Medulla oblongata (tissue), 1 donor: ENCODE data around the gene ZFAND2A.
"Not testable (repeated sequence)": the region's sequence is repeated elsewhere in the genome, so short reads cannot be mapped to it uniquely, and the experiment has no call there.

Source experiments
- DNase-seq: peaks from one replicate; pipeline ENCODE4 v3.0.0-alpha.2; 2015; ENCODE audit errors: extremely low spot score

ZFAND2A gene

GRCh38 chr7:1151653-1152425 lies 8.2 kb downstream of the ZFAND2A start:
- no peak for DNase-seq

- no peak for DNase-seq
These were observed 8.8 kb downstream of the ZFAND2A start for GRCh38 chr7:1151156-1151555.

GRCh38 chr7:1150400-1151002 lies 9.5 kb downstream of the ZFAND2A start:
- no peak for DNase-seq

- DNase-seq = no peak
These were observed 10.6 kb downstream of the ZFAND2A start for GRCh38 chr7:1149351-1149794.

GRCh38 chr7:1147873-1148272 lies 12.1 kb downstream of the ZFAND2A start:
- not testable (repeated sequence) for DNase-seq

GRCh38 chr7:1144269-1144771 lies 15.7 kb downstream of the ZFAND2A start:
- peak; percentile 74 for DNase-seq

- not testable (repeated sequence) for DNase-seq
These were observed 17.0 kb downstream of the ZFAND2A start for GRCh38 chr7:1143031-1143430.

GRCh38 chr7:1142051-1142635 lies 17.9 kb downstream of the ZFAND2A start:
- no peak for DNase-seq

- DNase-seq = no peak
These were observed 18.3 kb downstream of the ZFAND2A start for GRCh38 chr7:1141651-1142050.

- DNase-seq = no peak
These were observed 19.4 kb downstream of the ZFAND2A start for GRCh38 chr7:1140476-1141104.

GRCh38 chr7:1137517-1138167 lies 22.4 kb downstream of the ZFAND2A start:
- DNase-seq = no peak

- no peak for DNase-seq
These were observed 23.0 kb downstream of the ZFAND2A start for GRCh38 chr7:1136841-1137516.

GRCh38 chr7:1134951-1135350 lies 25.0 kb downstream of the ZFAND2A start:
- DNase-seq = no peak

GRCh38 chr7:1131471-1132265 lies 28.3 kb downstream of the ZFAND2A start:
- DNase-seq = no peak

GRCh38 chr7:1130021-1130990 lies 29.7 kb downstream of the ZFAND2A start:
- DNase-seq = no peak

GRCh38 chr7:1129431-1129830 lies 30.6 kb downstream of the ZFAND2A start:
- no peak for DNase-seq

- DNase-seq = no peak
These were observed 33.0 kb downstream of the ZFAND2A start for GRCh38 chr7:1127001-1127400.

GRCh38 chr7:1125603-1125969 lies 34.4 kb downstream of the ZFAND2A start:
- no peak for DNase-seq
